ENCODE measurements around the gene GRIK1.

The GRIK1 gene

DNA sequence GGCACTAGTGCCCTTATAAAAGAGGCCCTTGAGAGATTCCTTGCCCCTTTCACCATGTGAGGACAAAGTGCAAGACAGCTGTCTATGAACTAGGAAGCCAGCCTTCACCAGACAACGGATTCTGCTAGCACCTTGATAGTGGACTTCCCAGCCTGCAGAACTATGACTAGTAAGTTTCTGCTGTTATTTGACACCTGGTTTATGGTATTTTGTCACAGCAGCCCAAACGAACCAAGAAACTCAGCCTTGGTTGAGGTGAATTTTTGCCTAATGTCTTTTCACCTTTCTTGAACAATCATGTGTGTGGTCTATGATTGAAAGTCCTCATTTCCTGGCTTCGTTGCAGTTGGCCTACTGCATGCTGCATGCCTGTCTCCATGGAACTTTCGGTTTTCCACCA, 302.2 kb downstream of the GRIK1 start:
- Histone ChIP-seq H3K27me3 (ENCODE audit: insufficient read depth, poor library complexity, severe bottlenecking) (no peaks in the 10 kb centered on the region), H3K4me1 (ENCODE audit: insufficient read depth, poor library complexity, severe bottlenecking) (no peaks in the 10 kb centered on the region), H3K27ac (ENCODE audit: poor library complexity, severe bottlenecking) (no peak overlapping the region), H3K4me3 (ENCODE audit: severe bottlenecking) (no peak overlapping the region), H3K9me3 (ENCODE audit: severe bottlenecking) (no peaks in the 10 kb centered on the region), H3K36me3 (ENCODE audit: low read depth) (no peaks in the 10 kb centered on the region)
- no peak for DNase-seq (ENCODE audit: low spot score)
- TF ChIP-seq, protein P1, sequence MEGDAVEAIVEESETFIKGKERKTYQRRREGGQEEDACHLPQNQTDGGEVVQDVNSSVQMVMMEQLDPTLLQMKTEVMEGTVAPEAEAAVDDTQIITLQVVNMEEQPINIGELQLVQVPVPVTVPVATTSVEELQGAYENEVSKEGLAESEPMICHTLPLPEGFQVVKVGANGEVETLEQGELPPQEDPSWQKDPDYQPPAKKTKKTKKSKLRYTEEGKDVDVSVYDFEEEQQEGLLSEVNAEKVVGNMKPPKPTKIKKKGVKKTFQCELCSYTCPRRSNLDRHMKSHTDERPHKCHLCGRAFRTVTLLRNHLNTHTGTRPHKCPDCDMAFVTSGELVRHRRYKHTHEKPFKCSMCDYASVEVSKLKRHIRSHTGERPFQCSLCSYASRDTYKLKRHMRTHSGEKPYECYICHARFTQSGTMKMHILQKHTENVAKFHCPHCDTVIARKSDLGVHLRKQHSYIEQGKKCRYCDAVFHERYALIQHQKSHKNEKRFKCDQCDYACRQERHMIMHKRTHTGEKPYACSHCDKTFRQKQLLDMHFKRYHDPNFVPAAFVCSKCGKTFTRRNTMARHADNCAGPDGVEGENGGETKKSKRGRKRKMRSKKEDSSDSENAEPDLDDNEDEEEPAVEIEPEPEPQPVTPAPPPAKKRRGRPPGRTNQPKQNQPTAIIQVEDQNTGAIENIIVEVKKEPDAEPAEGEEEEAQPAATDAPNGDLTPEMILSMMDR (IDR thresholded peaks at IDR 0.05; ENCODE audit: poor library complexity, severe bottlenecking): no peak
- ATAC-seq (ENCODE audit: low read depth): no peak

DNA sequence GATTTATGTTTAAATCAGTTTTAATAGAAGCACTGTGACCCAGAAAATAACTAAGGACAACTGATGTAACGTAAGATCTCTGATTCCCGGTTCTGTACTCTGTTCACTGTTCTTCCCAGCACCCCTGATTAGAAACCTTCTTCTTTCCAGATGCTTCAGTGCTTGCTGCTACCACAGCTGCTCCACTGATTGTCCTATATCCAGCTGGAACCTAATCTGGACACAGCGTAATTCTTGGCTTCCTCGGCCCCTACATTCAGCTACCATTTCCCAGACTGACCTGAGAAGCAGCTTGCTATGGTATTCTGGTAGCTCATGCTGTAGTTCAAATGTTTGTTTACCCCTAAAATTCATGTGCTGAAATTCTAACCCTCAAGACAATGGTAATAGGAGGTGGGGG, 302.7 kb downstream of the GRIK1 start:
- H3K4me3 ChIP-seq (ENCODE audit: severe bottlenecking): no peak overlapping the region
- ATAC-seq (ENCODE audit: low read depth) (no peak), DNase-seq (ENCODE audit: low spot score) (no peak)
- H3K27me3 ChIP-seq (ENCODE audit: insufficient read depth, poor library complexity, severe bottlenecking): no peaks in the 10 kb centered on the region
- TF ChIP-seq, protein P1 (IDR thresholded peaks at IDR 0.05; ENCODE audit: poor library complexity, severe bottlenecking): no peak
- H3K4me1 ChIP-seq (ENCODE audit: insufficient read depth, poor library complexity, severe bottlenecking): no peaks in the 10 kb centered on the region
- no peak overlapping the region for H3K27ac ChIP-seq (ENCODE audit: poor library complexity, severe bottlenecking)
- H3K36me3 ChIP-seq (ENCODE audit: low read depth): no peaks in the 10 kb centered on the region
- H3K9me3 ChIP-seq (ENCODE audit: severe bottlenecking): no peaks in the 10 kb centered on the region

DNA sequence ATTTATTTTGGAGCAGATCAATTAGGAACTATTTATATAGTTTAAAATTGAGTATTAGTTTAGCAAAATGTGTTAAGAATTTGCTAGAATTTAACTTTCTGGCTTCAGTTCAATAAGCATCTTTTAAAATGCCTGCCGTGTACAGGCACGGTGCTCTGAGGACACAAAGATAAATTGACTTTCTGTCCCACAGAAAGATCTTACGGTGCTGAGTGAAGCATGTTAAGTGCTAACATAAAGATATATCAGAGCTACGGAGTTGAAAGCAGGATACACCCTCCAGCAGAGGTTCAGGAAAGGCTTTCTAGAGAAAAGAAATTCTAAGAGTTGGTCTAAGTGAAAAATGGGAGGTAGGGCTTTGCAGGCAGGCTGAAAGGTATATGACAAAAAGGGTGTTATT, 305.4 kb downstream of the GRIK1 start:
- no peak for ATAC-seq (ENCODE audit: low read depth)
- H3K27me3 ChIP-seq (ENCODE audit: insufficient read depth, poor library complexity, severe bottlenecking): no peaks in the 10 kb centered on the region
- no peak for DNase-seq (ENCODE audit: low spot score)
- no peak overlapping the region for H3K27ac ChIP-seq (ENCODE audit: poor library complexity, severe bottlenecking)
- no peaks in the 10 kb centered on the region for H3K9me3 ChIP-seq (ENCODE audit: severe bottlenecking)
- H3K36me3 ChIP-seq (ENCODE audit: low read depth): no peaks in the 10 kb centered on the region
- TF ChIP-seq, protein P1 (IDR thresholded peaks at IDR 0.05; ENCODE audit: poor library complexity, severe bottlenecking): no peak
- no peaks in the 10 kb centered on the region for H3K4me1 ChIP-seq (ENCODE audit: insufficient read depth, poor library complexity, severe bottlenecking)
- H3K4me3 ChIP-seq (ENCODE audit: severe bottlenecking): no peak overlapping the region

DNA sequence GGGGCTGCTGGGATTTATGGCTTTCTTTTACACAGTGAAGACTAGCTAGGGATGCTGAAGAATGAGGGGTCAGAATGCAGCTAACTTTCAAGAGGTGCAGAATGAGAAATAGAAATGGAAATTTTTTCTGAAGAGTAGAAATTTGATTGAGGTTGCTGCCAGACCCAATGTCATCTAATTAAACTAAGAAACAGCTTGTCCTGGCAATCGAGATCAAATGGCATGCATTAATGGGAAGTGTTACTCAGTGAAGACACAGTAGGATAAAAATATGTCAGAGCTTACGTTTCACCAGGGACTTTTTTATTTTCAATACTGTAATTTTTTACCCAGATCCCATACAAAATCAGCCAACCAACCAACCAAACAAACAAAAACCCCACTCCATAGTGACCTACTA, 306.0 kb downstream of the GRIK1 start:
- DNase-seq (ENCODE audit: low spot score): no peak
- Histone ChIP-seq H3K27me3 (ENCODE audit: insufficient read depth, poor library complexity, severe bottlenecking) (no peaks in the 10 kb centered on the region), H3K27ac (ENCODE audit: poor library complexity, severe bottlenecking) (no peak overlapping the region), H3K4me3 (ENCODE audit: severe bottlenecking) (no peak overlapping the region), H3K4me1 (ENCODE audit: insufficient read depth, poor library complexity, severe bottlenecking) (no peaks in the 10 kb centered on the region), H3K9me3 (ENCODE audit: severe bottlenecking) (no peaks in the 10 kb centered on the region), H3K36me3 (ENCODE audit: low read depth) (no peaks in the 10 kb centered on the region)
- ATAC-seq (ENCODE audit: low read depth): no peak
- TF ChIP-seq, protein P1 (IDR thresholded peaks at IDR 0.05; ENCODE audit: poor library complexity, severe bottlenecking): no peak

DNA sequence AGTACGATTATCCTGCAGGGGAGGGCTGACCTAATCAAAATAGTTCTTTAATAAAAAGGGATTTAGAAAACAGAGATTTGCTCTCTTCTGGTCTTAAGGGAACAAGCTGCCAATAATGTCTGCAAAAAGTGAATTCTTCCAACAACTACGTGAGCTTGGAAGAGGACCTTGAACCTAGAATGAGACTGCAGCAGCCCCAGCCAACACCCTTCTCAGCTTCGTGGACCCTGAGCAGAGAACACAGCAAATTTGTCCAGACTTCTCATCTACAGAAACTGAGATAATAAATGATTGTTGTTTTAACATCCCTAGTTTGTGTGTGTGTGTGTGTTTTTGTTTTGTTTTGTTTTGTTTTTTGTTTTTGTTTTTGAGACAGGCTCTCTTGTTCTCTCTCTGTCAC, 309.4 kb downstream of the GRIK1 start:
- Histone ChIP-seq H3K4me3 (ENCODE audit: severe bottlenecking) (no peak overlapping the region), H3K9me3 (ENCODE audit: severe bottlenecking) (no peaks in the 10 kb centered on the region), H3K36me3 (ENCODE audit: low read depth) (no peaks in the 10 kb centered on the region), H3K27ac (ENCODE audit: poor library complexity, severe bottlenecking) (no peak overlapping the region), H3K27me3 (ENCODE audit: insufficient read depth, poor library complexity, severe bottlenecking) (no peaks in the 10 kb centered on the region), H3K4me1 (ENCODE audit: insufficient read depth, poor library complexity, severe bottlenecking) (no peaks in the 10 kb centered on the region)
- ATAC-seq (ENCODE audit: low read depth) (no peak), DNase-seq (ENCODE audit: low spot score) (no peak)
- TF ChIP-seq, protein P1 (IDR thresholded peaks at IDR 0.05; ENCODE audit: poor library complexity, severe bottlenecking): no peak
